Measurements from ENCODE around the gene GAREM1. TPM values are rescaled to one million over a fixed set of nuclear protein-coding genes. Genes with fewer than 3 reads are reported as not detected.

Gene GAREM1
- total and polyA plus RNA-seq, 2 of the 8 experiments (the other 6 are each of a cell fraction or from before 2014, with no cell fraction given): 3.6 to 9.2 TPM

- no peak overlapping the region for H4K8ac ChIP-seq (ENCODE audit: extremely low read depth, insufficient read depth, low read length)
- peaks cover 0 to 22% of the 10 kb centered on the region in 2 experiments; a peak in 2 of 4 replicates for H3K79me2 ChIP-seq (ENCODE audit: control insufficient read depth in 1 of 2, insufficient read depth in 2 of 2, low read length in 2 of 2)
- DNase-seq (ENCODE audit: low read depth in 1 of 2, low spot score in 2 of 2) (no peak), FAIRE-seq (no peak)
- no peak overlapping the region for H2BK12ac ChIP-seq (ENCODE audit: low read depth, low read length)
- H3K4ac ChIP-seq (replicated peaks; ENCODE audit: insufficient read length, low read depth, low read length): no peak overlapping the region
- H3K27ac ChIP-seq (ENCODE audit: low read depth, low read length): no peak overlapping the region
- H3K4me1 ChIP-seq (replicated peaks in 1 of 4; ENCODE audit: control insufficient read depth in 3 of 4, insufficient read depth in 4 of 4, low read length in 3 of 4): peaks cover 0 to 2% (median 0%) of the 10 kb centered on the region in 4 experiments; a peak in 1 of 7 replicates
- no peak overlapping the region for H3K56ac ChIP-seq (replicated peaks; ENCODE audit: insufficient read length, low read depth, low read length)
- H3K4me2 ChIP-seq (ENCODE audit: insufficient read depth in 1 of 2, low read depth in 2 of 2, low read length in 2 of 2): no peak overlapping the region
- no peak overlapping the region for H2AFZ ChIP-seq (ENCODE audit: low read length)
- H3K79me1 ChIP-seq (ENCODE audit: low read depth, low read length): peaks cover 3% of the 10 kb centered on the region
- H2BK20ac ChIP-seq (ENCODE audit: low read length): no peak overlapping the region
- peaks cover 0 to 1% (median 0%) of the 10 kb centered on the region in 4 experiments; a peak in 1 of 7 replicates for H3K27me3 ChIP-seq (replicated peaks in 1 of 4; ENCODE audit: control insufficient read depth in 3 of 4, extremely low read depth in 1 of 4, insufficient read depth in 3 of 4, low read length in 3 of 4)
- H3K9me3 ChIP-seq (ENCODE audit: insufficient read depth in 2 of 2, low read depth in 1 of 2, low read length in 1 of 2): no peaks in the 10 kb centered on the region
- H3K14ac ChIP-seq (ENCODE audit: insufficient read length): no peak overlapping the region
- no peak overlapping the region for H3K4me3 ChIP-seq (ENCODE audit: extremely low read depth in 1 of 4, insufficient read depth in 2 of 4, low read depth in 3 of 4, low read length in 4 of 4)
- no peak overlapping the region for H2BK5ac ChIP-seq (ENCODE audit: low read depth, low read length)
- no peaks in the 10 kb centered on the region for H3K23me2 ChIP-seq (ENCODE audit: low read depth, low read length)
- H3K18ac ChIP-seq (ENCODE audit: extremely low read depth, low read length): no peak overlapping the region
- no peak overlapping the region for H4K91ac ChIP-seq (replicated peaks; ENCODE audit: insufficient read length, low read length)
- no peak overlapping the region for H2AK5ac ChIP-seq (ENCODE audit: low read depth, low read length)
- no peaks in the 10 kb centered on the region for H4K20me1 ChIP-seq (replicated peaks in 1 of 2; ENCODE audit: control insufficient read depth in 1 of 2, insufficient read depth in 2 of 2, low read length in 2 of 2)
- no peaks in the 10 kb centered on the region for H3K36me3 ChIP-seq (ENCODE audit: control insufficient read depth in 2 of 4, insufficient read depth in 4 of 4, low read length in 3 of 4)
- no peak overlapping the region for H3K23ac ChIP-seq (ENCODE audit: insufficient read length)
- H2BK15ac ChIP-seq (ENCODE audit: low read length): no peak overlapping the region
- no peak overlapping the region for H2BK120ac ChIP-seq (replicated peaks; ENCODE audit: low read depth, low read length)
- ChIA-PET POLR2A (ENCODE audit: partially characterized antibody) (interaction anchor here (2.5 kb wide), 1 partner anchor 30 kb away, joined by 8 read pairs; the partner anchor contains the start of gene GAREM1), CTCF (ENCODE audit: partially characterized antibody) (interaction anchor here (0.7 to 3.3 kb wide), 25 partner anchors 10 to 283 kb away, joined by 3 to 27 read pairs (median 5); partner anchors contain the start of gene GAREM1)
- no peak overlapping the region for H3K9ac ChIP-seq (replicated peaks in 1 of 4; ENCODE audit: extremely low read depth in 1 of 4, low read depth in 3 of 4, low read length in 3 of 4)
- 91% methylated on average over 4 of the region's 4 CpGs; no CpG with 5 or more reads in 1 of the 2 experiments for WGBS, 2 experiments (ENCODE audit: extremely low coverage in 1 of 2, insufficient coverage in 1 of 2, insufficient read length in 1 of 2, insufficient replicate concordance in 2 of 2, low coverage in 1 of 2, low lambda C conversion rate in 2 of 2, missing lambda C conversion rate in 1 of 2)
- no peak overlapping the region for H4K5ac ChIP-seq (ENCODE audit: insufficient read length, low read depth, low read length)
- no peak for TF ChIP-seq POLR2A (IDR thresholded peaks at IDR 0.05; ENCODE audit: control extremely low read depth in 1 of 2, low read depth in 2 of 2, low read length in 2 of 2)
- TF ChIP-seq CHD1 (IDR thresholded peaks at IDR 0.05; ENCODE audit: low read depth, low read length): no peak
- no peak for TF ChIP-seq CREB1 (IDR thresholded peaks at IDR 0.05)
- no peak for TF ChIP-seq EGR1 (IDR thresholded peaks at IDR 0.05; ENCODE audit: borderline replicate concordance, low read depth, low read length)
- no peak for TF ChIP-seq TCF12 (IDR thresholded peaks at IDR 0.05; ENCODE audit: low read depth, low read length)
- TF ChIP-seq ATF2 (IDR thresholded peaks at IDR 0.05; ENCODE audit: low read length): no peak
- TF ChIP-seq EZH2 (IDR thresholded peaks at IDR 0.05; ENCODE audit: low read depth, low read length, severe bottlenecking): no peak
- TF ChIP-seq MAX (IDR thresholded peaks at IDR 0.05): no peak
- no peak for TF ChIP-seq RXRA (IDR thresholded peaks at IDR 0.05; ENCODE audit: insufficient read depth, low read depth, low read length)
- TF ChIP-seq SUZ12 (IDR thresholded peaks at IDR 0.05; ENCODE audit: low read length): no peak
- TF ChIP-seq CBX5 (IDR thresholded peaks at IDR 0.05; ENCODE audit: low read depth, low read length): no peak
- no peak for TF ChIP-seq SP2 (IDR thresholded peaks at IDR 0.05; ENCODE audit: low read length)
- TF ChIP-seq PHF8 (conservative IDR thresholded peaks at IDR 0.05; ENCODE audit: low read depth, low read length): no peak
Observed at GRCh38 chr18:32440518-32440917, 30.2 kb downstream of the GAREM1 start.

Measured in H1 (cell line).